NCI-H226 (cell line): ENCODE measurements around the gene CYP11A1.
"Not testable (repeated sequence)": the region's sequence is repeated elsewhere in the genome, so short reads cannot be mapped to it uniquely, and the experiment has no call there.

Experiments
- DNase-seq: peaks from one replicate; pipeline ENCODE4 v3.0.0-alpha.2; 2015

The CYP11A1 gene

GRCh38 chr15:74400313-74400860 is 32.9 kb upstream of the CYP11A1 start:
- no peak for DNase-seq

- DNase-seq: peak; percentile 84
Measured at GRCh38 chr15:74399511-74400312, 32.3 kb upstream of the CYP11A1 start.

- no peak for DNase-seq
Measured at GRCh38 chr15:74399100-74399499, 31.7 kb upstream of the CYP11A1 start.

DNA sequence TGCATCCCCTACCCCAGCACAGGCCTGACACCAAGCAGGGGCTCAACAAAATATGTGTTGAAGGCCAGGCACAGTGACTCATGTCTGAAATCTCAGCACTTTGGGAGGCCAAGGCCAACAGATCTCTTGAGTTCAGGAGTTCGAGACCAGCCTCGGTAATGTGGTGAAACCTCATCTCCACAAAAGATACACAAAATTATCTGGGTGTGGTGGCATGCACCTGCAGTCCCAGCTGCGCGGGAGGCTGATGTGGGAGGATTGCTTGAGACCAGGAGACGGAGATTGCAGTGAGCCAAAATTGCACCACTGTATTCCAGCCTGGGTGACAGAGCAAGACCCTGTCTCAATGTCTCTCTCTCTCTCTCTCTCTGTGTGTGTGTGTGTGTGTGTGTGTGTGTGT is 30.7 kb upstream of the CYP11A1 start:
- no peak for DNase-seq

- no peak for DNase-seq
Measured at GRCh38 chr15:74397239-74398068, 30.0 kb upstream of the CYP11A1 start.

- DNase-seq: peak; percentile 90
Measured at GRCh38 chr15:74396445-74397238, 29.2 kb upstream of the CYP11A1 start.

DNA sequence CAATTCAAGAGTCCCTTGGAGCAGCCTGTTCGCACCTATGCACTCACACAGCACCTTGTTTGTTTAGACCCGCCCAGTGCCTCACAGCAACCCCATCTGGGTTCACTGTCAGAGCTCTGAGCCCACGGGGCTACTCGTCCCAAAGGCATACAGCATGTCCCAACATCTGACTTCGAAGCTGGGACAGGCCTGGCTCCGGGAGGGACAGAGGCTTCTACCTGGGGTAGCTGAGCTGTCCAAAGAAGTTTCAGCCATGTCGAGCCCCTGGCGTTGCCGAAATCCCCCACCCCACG is 28.6 kb upstream of the CYP11A1 start:
- DNase-seq: no peak

- no peak for DNase-seq
Measured at GRCh38 chr15:74395319-74396145, 28.1 kb upstream of the CYP11A1 start.

- no peak for DNase-seq
Measured at GRCh38 chr15:74394090-74394846, 26.8 kb upstream of the CYP11A1 start.

DNA sequence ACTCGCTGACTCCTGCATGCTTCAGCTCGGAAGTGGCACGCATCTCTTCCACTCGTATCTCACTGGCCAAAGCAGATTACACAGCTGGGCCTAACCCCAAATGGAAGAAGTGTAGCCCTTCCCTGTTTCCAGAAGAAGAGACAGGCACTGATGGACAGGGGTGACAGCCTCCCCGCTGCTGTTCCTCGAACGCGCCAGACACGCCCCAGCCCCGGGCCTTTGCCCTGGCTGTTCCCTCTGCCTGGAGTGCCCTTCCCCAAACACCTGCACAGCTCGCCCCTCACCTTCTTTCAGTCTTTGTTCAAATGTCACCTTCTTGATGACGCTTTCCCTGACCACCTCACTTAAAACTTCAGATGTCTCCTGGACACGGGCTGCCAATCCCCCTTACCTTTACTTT is 26.0 kb upstream of the CYP11A1 start:
- DNase-seq: no peak

- no peak for DNase-seq
Measured at GRCh38 chr15:74392902-74393301, 25.5 kb upstream of the CYP11A1 start.

- DNase-seq: no peak
Measured at GRCh38 chr15:74392451-74392830, 25.0 kb upstream of the CYP11A1 start.

DNA sequence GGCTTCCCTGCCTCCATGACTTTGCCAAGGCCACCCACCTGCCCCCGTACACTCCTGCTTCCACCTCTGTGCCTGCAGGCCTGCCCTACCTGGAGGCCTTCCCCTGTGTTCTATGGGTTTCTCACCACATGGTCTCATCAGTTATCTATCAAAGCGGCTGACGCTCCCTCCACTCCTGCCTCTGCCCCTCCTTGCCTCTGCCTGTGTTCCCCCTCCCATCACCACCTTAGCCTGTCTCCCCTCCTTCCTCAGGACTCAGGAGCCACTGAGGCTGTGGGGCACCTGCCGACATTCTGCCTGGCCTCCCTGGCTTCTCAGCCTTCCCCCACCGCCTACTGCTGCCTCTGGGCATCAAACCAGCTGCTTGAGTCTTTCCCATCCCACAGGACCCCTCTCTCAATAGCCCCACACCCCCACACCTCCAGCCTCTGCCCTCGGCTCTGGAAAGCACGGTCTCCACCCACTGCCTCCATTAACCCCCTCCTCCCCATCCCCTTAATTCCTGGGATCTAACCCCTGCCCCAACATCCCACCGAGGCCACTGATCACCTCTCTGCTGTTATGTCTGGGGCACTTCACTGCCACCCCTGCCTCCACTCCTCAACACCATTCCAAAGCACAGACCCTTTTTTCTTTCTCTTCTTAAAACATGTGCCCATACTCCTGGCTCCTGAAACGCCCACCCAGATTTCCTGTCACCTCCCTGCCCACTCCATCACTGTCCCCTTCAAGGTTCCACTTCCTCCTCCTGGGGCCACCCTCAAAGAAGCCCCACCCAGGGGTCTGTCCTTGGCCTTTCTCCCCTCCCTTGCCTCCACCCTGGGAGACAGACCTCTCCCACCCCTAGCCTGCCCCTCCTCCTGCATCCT is 24.4 kb upstream of the CYP11A1 start:
- DNase-seq: no peak

DNA sequence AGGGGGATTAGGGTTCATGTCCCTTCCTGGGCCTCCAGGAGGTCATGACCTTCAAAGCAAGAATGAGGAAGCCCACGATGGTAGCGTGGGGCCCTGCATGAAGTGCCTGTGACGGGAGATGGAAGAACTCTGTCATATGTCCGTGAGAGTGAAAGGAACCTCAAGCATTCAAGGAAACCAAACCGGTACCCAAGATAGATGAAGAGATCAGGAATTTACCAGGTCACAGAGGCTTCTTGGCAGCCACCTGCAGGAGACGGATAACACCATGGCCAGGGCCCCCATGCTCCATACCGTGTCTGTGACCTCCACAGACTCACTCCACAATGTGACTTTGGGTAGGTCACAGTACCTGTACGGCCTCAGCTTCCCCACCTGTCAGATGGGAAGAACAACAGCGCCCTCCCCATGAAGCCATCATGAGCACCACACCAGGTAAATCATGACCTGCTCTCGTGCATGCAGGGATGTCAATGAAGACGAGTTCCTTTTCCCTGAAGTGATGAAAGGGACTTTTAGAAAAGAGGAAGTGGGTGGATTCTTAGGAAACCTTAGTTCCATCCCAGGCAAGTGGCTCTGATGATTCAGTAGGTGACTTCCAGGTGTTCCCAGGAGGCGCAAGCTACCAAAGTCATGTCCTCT is 23.3 kb upstream of the CYP11A1 start:
- DNase-seq: no peak

DNA sequence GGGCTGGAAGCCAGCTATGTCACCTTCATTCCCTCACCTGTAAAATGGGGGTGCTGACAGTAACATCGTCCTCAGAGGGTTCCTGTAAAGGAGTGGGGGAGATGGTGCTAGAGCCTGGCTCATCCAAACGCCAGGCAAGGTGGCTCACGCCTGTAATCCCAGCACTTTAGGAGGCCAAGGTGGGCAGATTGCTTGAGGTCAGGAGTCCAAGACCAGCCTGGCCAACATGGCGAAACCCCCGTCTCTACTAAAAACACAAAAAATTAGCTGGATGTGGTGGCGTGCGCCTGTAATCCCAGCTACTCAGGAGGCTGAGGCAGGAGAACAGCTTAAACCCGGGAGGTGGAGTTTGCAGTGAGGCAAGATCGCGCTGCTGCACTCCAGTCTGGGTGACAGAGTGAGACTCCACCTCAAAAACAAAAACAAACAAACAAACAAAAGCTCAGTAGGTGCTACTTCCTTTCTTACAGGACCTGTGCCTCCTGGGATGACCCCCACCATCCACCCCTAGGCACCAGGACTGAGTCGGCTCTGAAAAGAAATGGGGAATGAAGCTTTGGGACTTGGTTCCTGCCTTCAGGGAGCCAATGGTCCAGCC is 22.7 kb upstream of the CYP11A1 start:
- not testable (repeated sequence) for DNase-seq

DNA sequence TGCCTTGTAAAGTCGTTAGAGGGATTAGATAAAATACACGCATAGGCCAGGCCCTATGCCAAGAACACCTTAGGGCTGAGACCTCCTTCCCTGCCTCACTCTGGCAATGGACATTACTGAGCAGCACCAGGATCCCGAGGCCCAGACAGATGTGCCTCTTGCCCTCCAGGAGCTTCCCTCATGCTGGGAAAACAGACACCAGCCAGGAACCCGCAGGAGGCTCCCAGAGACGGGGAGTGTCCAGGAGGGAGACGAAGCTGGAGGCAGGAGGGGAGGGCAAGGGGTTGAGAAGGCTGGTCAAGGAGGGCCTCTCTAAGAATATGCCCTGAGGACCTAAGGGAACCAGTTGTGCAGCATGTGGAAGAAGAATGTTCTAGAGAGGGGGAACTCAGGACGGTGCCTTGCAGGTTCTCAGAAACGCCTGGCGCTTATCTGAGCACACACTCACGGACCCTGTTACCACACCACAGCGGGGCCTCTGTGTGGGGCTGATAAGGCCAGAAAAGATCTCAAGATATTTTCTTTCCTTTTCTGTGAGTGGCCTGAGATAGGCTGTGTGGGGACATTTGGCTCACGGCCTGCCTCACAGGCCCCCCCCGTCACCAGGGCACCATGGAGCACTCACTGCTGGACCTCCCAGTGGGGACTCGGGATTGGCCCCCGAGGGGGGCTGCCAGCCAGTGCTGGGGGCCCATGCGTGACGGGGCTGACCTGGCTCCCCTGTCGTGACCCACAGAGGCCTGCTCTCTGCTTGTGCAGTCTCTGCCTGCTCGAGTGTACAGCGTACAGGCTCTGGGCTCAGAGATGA is 22.0 kb upstream of the CYP11A1 start:
- DNase-seq: peak; percentile 52

- no peak for DNase-seq
Measured at GRCh38 chr15:74388363-74388951, 21.0 kb upstream of the CYP11A1 start.
